Measurements from ENCODE around the gene SULT1A4.
"Not testable (repeated sequence)": the region's sequence is repeated elsewhere in the genome, so short reads cannot be mapped to it uniquely, and the experiment has no call there.

DNA sequence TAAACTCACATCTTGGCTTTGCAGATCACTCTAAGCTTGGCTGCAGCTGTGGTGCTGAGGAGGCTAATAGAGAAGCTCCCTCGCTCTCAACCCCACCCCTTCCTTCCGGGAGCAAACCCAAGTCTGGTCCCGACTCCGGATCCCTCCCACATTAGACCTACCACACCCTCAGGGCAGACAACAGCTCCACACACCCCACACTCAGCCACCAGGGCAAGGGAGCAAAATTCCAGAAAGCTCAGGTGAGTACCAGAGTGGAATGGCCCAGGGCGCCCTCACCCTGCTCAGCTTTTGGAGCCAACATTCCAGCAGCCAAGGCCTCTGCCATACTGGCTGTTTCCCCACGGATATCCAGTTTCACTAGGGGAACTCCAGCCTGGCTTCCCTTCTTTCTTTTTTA lies 9.9 kb downstream of the SULT1A4 start:
- TF ChIP-seq, protein P1, sequence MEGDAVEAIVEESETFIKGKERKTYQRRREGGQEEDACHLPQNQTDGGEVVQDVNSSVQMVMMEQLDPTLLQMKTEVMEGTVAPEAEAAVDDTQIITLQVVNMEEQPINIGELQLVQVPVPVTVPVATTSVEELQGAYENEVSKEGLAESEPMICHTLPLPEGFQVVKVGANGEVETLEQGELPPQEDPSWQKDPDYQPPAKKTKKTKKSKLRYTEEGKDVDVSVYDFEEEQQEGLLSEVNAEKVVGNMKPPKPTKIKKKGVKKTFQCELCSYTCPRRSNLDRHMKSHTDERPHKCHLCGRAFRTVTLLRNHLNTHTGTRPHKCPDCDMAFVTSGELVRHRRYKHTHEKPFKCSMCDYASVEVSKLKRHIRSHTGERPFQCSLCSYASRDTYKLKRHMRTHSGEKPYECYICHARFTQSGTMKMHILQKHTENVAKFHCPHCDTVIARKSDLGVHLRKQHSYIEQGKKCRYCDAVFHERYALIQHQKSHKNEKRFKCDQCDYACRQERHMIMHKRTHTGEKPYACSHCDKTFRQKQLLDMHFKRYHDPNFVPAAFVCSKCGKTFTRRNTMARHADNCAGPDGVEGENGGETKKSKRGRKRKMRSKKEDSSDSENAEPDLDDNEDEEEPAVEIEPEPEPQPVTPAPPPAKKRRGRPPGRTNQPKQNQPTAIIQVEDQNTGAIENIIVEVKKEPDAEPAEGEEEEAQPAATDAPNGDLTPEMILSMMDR (IDR thresholded peaks at IDR 0.05; ENCODE audit: low read length) = not testable (repeated sequence)
- not testable (repeated sequence) for TF ChIP-seq EZH2phosphoT487 (IDR thresholded peaks at IDR 0.05; ENCODE audit: low read length)
